NOMO-1 treated with dmso at 0.1 percent for 144 hours (cell line): ENCODE data around the gene FANCG.

Source experiments
- DNase-seq: peaks from one replicate; lab custom pipeline; 2025; ENCODE audit not compliant: unreplicated experiment; lab: John Stamatoyannopoulos, UW

Gene FANCG

DNA sequence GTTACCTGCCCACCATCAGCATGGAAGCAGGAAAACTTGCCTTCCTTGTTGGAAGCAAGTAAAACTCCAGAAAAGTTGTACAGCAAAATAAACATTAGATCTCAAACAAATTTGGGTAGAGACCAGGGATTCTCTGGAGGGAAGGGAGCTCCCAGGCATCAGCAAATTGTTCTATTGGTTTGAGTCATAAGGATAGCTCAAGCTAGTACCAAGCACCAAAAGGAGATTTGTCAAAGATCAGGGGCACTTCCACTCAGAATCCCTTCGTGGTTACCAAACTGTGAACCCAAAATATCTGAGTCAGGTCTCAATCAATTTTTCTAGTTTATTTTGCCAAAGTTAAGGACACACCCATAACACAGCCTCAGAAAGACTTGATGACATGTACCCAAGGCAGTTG is 52.4 kb downstream of the FANCG start:
- DNase-seq, result no peak

DNA sequence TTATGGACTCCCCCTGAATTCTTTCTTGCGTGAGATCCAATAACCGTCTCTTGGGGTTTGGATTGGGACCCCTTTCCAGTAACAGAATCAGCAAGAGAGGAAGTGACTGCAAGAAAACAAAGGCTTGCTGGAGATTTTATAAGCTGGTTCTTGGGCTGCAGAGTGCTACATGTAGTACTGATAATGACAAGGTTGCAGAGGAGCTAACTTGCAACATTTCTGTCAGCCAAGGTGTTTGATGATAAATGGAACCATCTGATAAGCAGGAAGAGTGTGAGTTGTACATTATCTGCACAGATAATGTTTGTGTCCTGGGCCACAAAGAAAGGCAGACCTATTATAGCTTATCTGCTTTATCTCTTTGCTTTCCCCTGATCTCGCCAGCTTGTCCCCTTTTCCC is 53.1 kb downstream of the FANCG start:
- no peak for DNase-seq
